ENCODE results near the gene RCAN2. TPM values are rescaled to one million over a fixed set of nuclear protein-coding genes. Genes with fewer than 3 reads are reported as not detected.

RCAN2 gene
- total and polyA plus RNA-seq, 4 donors, result 4.5 to 16.7 (median 4.8) TPM

DNA sequence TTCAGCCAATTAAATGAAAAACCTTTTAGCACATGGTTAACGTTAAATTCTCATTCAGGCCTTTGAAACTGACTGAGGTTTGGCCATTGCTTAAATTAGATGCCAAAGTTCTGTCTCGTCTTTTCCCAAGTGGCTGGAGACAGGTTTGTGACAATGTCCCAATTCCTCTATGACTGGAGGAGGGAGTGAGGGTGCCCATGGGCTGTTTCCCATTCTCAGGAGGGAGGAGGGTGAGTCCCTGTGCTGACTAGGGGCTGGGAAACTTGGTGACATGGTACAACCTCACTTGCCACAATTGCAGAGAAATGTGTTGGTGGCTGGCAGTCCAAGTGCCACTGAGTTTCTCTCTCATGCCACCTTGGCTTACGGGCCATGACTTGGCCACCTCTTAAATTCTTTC, 256.5 kb downstream of the RCAN2 start:
- H3K36me3 ChIP-seq (ENCODE audit: control insufficient read depth in 4 of 4, insufficient read depth in 4 of 4, low read length in 4 of 4), result no peaks in the 10 kb centered on the region
- 87 to 94% methylated on average over 3 of the region's 3 CpGs for WGBS, 2 donors
- H3K27ac ChIP-seq (ENCODE audit: low read depth in 1 of 2, low read length in 1 of 2), result peak overlapping the region in 1 of 2 donors; percentile 18
- peaks cover 0 to 5% (median 2%) of the 10 kb centered on the region in 4 donors for H3K9me3 ChIP-seq (ENCODE audit: control insufficient read depth in 4 of 4, insufficient read depth in 3 of 4, low read length in 3 of 4)
- H3K4me3 ChIP-seq, result no peak overlapping the region
- no peak for TF ChIP-seq CTCF (IDR thresholded peaks at IDR 0.05; ENCODE audit: control extremely low read depth, extremely low read depth)
- DNase-seq, result no peak
- no peak overlapping the region for H3K9ac ChIP-seq (ENCODE audit: insufficient read depth in 1 of 2, low read length in 2 of 2)
- ATAC-seq (ENCODE audit: insufficient read depth, low FRiP score), result no peak
- no peaks in the 10 kb centered on the region for H3K27me3 ChIP-seq (ENCODE audit: control insufficient read depth in 3 of 3, insufficient read depth in 3 of 3, low read length in 2 of 3)
- peaks cover 0 to 9% (median 0%) of the 10 kb centered on the region in 5 donors for H3K4me1 ChIP-seq (ENCODE audit: control insufficient read depth in 5 of 5, insufficient read depth in 5 of 5, low read length in 5 of 5)

DNA sequence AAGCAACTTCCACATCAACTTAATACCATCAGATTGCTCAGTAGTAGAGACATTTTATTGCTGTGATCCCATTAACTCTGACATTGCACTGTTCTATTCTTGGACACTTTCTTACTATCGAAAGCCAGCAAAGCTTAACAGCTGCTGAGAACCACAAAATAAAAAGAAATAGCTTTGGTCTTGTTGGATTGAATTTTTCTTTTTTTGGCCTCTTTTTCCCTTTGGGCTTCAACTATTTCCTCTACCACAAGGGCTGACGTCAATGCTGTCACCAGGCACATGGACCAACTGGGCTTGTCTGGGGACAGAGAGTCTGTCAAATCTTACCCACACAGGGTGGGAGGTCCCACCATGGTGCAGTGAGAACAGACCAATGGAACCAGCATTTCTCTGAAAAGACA, 257.1 kb downstream of the RCAN2 start:
- no peak overlapping the region for H3K9ac ChIP-seq (ENCODE audit: insufficient read depth in 1 of 2, low read length in 2 of 2)
- peak overlapping the region in 1 of 2 donors; percentile 18 for H3K27ac ChIP-seq (ENCODE audit: low read depth in 1 of 2, low read length in 1 of 2)
- peak in 1 of 3 donors; percentile 51 for DNase-seq
- no peak overlapping the region for H3K4me3 ChIP-seq
- peaks cover 0 to 5% (median 2%) of the 10 kb centered on the region in 4 donors for H3K9me3 ChIP-seq (ENCODE audit: control insufficient read depth in 4 of 4, insufficient read depth in 3 of 4, low read length in 3 of 4)
- 72 to 80% methylated on average over 2 of the region's 2 CpGs for WGBS, 2 donors
- H3K4me1 ChIP-seq (ENCODE audit: control insufficient read depth in 5 of 5, insufficient read depth in 5 of 5, low read length in 5 of 5), result peaks cover 0 to 9% (median 0%) of the 10 kb centered on the region in 5 donors
- H3K36me3 ChIP-seq (ENCODE audit: control insufficient read depth in 4 of 4, insufficient read depth in 4 of 4, low read length in 4 of 4), result no peaks in the 10 kb centered on the region
- no peak for TF ChIP-seq CTCF (IDR thresholded peaks at IDR 0.05; ENCODE audit: control extremely low read depth, extremely low read depth)
- ATAC-seq (ENCODE audit: insufficient read depth, low FRiP score), result no peak
- no peaks in the 10 kb centered on the region for H3K27me3 ChIP-seq (ENCODE audit: control insufficient read depth in 3 of 3, insufficient read depth in 3 of 3, low read length in 2 of 3)

- DNase-seq (no peak), ATAC-seq (ENCODE audit: insufficient read depth, low FRiP score) (no peak)
- Histone ChIP-seq H3K9me3 (ENCODE audit: control insufficient read depth in 4 of 4, insufficient read depth in 3 of 4, low read length in 3 of 4) (peaks cover 0 to 5% (median 2%) of the 10 kb centered on the region in 4 donors), H3K4me3 (no peak overlapping the region), H3K36me3 (ENCODE audit: control insufficient read depth in 4 of 4, insufficient read depth in 4 of 4, low read length in 4 of 4) (no peaks in the 10 kb centered on the region), H3K27ac (ENCODE audit: low read depth in 1 of 2, low read length in 1 of 2) (no peak overlapping the region), H3K9ac (ENCODE audit: insufficient read depth in 1 of 2, low read length in 2 of 2) (no peak overlapping the region), H3K27me3 (ENCODE audit: control insufficient read depth in 3 of 3, insufficient read depth in 3 of 3, low read length in 2 of 3) (no peaks in the 10 kb centered on the region), H3K4me1 (ENCODE audit: control insufficient read depth in 5 of 5, insufficient read depth in 5 of 5, low read length in 5 of 5) (peaks cover 0 to 5% (median 0%) of the 10 kb centered on the region in 5 donors)
- no peak for TF ChIP-seq CTCF (IDR thresholded peaks at IDR 0.05; ENCODE audit: control extremely low read depth, extremely low read depth)
- 96 to 97% methylated on average over 3 of the region's 3 CpGs for WGBS, 2 donors
Measured at GRCh38 chr6:46233129-46233528, 258.1 kb downstream of the RCAN2 start.

GRCh38 chr6:46222286-46222685, 269.0 kb downstream of the RCAN2 start:
- Histone ChIP-seq H3K4me1 (ENCODE audit: control insufficient read depth in 5 of 5, insufficient read depth in 5 of 5, low read length in 5 of 5) (peaks cover 0 to 10% (median 0%) of the 10 kb centered on the region in 5 donors), H3K27me3 (ENCODE audit: control insufficient read depth in 3 of 3, insufficient read depth in 3 of 3, low read length in 2 of 3) (no peaks in the 10 kb centered on the region), H3K4me3 (no peak overlapping the region), H3K9ac (ENCODE audit: insufficient read depth in 1 of 2, low read length in 2 of 2) (no peak overlapping the region), H3K36me3 (ENCODE audit: control insufficient read depth in 4 of 4, insufficient read depth in 4 of 4, low read length in 4 of 4) (peaks cover 0 to 4% (median 0%) of the 10 kb centered on the region in 4 donors), H3K27ac (ENCODE audit: low read depth in 1 of 2, low read length in 1 of 2) (no peak overlapping the region), H3K9me3 (ENCODE audit: control insufficient read depth in 4 of 4, insufficient read depth in 3 of 4, low read length in 3 of 4) (no peaks in the 10 kb centered on the region)
- TF ChIP-seq CTCF (IDR thresholded peaks at IDR 0.05; ENCODE audit: control extremely low read depth, extremely low read depth), result no peak
- WGBS, 2 donors, result 37 to 45% methylated on average over 1 of the region's 1 CpG
- no peak for ATAC-seq (ENCODE audit: insufficient read depth, low FRiP score)
- no peak for DNase-seq
